ENCODE measurements around the gene KLF1. TPM values are rescaled to one million over a fixed set of nuclear protein-coding genes. Genes with fewer than 3 reads are reported as not detected.

The KLF1 gene
- total and polyA plus RNA-seq, 10 of the 15 experiments (the other 5 are each of a cell fraction or from before 2014, with no cell fraction given) = 0.04 to 0.38 (median 0.08) TPM; not detected in 3

- TF ChIP-seq ZNF592 (IDR thresholded peaks at IDR 0.05) (peak; percentile 100), KLF5 (IDR thresholded peaks at IDR 0.05; ENCODE audit: partially characterized antibody) (no peak), IKZF2 (IDR thresholded peaks at IDR 0.05) (no peak)
These were observed 46.5 kb upstream of the KLF1 start, which contains the start of gene FARSA (continued) for GRCh38 chr19:12933287-12934072.

DNA sequence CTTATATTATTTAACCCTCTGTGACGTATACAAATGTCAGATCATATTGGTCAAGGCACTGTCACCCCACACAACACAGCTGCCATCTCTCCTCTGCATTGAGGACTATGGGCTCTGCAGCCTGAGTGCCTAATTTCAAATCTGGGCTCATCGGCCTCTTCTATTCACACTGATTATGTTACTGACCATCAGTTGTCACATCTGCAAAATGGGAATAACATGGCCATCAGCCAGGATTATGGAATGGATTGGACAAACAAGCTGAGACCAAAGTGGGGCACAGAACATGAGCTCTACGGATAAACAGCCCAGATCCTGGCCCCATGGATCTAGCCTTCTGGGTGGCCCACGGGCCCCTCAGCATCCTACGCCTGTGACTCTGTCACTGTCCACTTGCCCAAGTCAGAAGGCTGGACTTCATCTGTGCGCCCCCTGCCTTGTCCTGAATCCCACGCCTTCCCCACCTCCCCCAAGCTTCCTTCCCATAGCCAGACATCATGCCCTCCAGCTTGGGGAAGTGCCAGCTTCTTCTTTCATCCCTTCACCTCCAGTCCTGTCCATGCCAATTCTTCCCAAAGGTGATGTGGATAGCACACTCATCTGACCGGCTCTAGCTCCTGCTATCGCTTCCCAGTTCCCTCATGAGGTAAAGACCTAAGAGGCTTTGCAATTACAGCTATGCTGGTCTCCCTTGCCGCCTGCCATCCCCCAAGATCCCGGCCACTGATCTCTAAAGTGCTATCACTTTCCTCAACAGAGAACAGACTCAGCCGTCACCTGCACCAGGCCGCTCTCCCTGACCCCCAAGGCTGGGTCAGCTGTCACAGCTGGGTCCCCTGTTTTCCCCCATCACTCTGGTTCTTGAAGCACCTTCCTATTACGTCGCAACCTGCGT is 45.6 kb upstream of the KLF1 start:
- H3K27ac ChIP-seq (ENCODE audit: control insufficient read depth, insufficient read depth) = peak overlapping the region; percentile 82
- CTCF ChIA-PET = interaction anchor here (0.5 to 2.4 kb wide), 10 partner anchors 14 to 1572 kb away, joined by 3 to 18 read pairs (median 4); partner anchors contain the start of genes DNASE2, GCDH and SYCE2
- peak overlapping the region; percentile 67 for H3K4me2 ChIP-seq (ENCODE audit: control insufficient read depth, insufficient read depth)
- peak; percentile 26 for ATAC-seq
- DNase-seq (ENCODE audit: low read depth, low spot score) = no peak
- intact Hi-C loops (cut with micrococcal nuclease; ENCODE audit: unreplicated experiment) = no loop called here
- peaks cover 7 to 19% of the 10 kb centered on the region in 2 experiments; a peak in 3 of 4 replicates for H3K36me3 ChIP-seq (ENCODE audit: control insufficient read depth in 2 of 2, insufficient read depth in 2 of 2, low read length in 1 of 2)
- in situ Hi-C loops (cut with MboI) = no loop called here
- SMC1A ChIA-PET (ENCODE audit: uncharacterized antibody, unreplicated experiment) = interaction anchor here (0.6 to 3.2 kb wide), 9 partner anchors 8 to 97 kb away, joined by 3 to 14 read pairs (median 6); partner anchors contain the start of genes GCDH and SYCE2
- no peak for FAIRE-seq
- POLR2A ChIA-PET = interaction anchor here (0.5 to 2.7 kb wide), 14 partner anchors 11 to 396 kb away, joined by 3 to 9 read pairs (median 4); partner anchors contain the start of genes DNASE2, GCDH, SYCE2 and TRIR
- no peaks in the 10 kb centered on the region for H3K27me3 ChIP-seq (replicated peaks in 1 of 2; ENCODE audit: control insufficient read depth in 2 of 2, insufficient read depth in 2 of 2, low read length in 1 of 2)
- BruUV-seq (replicated peaks) = no TSS peak
- WGBS (ENCODE audit: insufficient coverage, insufficient replicate concordance, low lambda C conversion rate, missing lambda C conversion rate) = 20% methylated on average over 16 of the region's 16 CpGs
- no peaks in the 10 kb centered on the region; the same call in 1 of the 2 replicates for H4K20me1 ChIP-seq (ENCODE audit: control insufficient read depth, insufficient read depth)
- H3K79me2 ChIP-seq (ENCODE audit: control insufficient read depth, insufficient read depth, low read length) = peaks cover 32% of the 10 kb centered on the region
- H3K9ac ChIP-seq (ENCODE audit: control insufficient read depth, insufficient read depth, low read length) = peak overlapping the region; percentile 95
- H2AFZ ChIP-seq (ENCODE audit: control insufficient read depth, low read depth, low read length) = peak overlapping the region; percentile 68
- 0 out of 2 replicates have a peak, but pooled peaks have one; percentile 4 for TF ChIP-seq CBFB (IDR thresholded peaks at IDR 0.05; ENCODE audit: low read depth)
- TF ChIP-seq CREB1 (IDR thresholded peaks at IDR 0.05; ENCODE audit: low read depth) = peak; percentile 83; the same call in 1 of the 2 replicates
- no peak for TF ChIP-seq NFYA (IDR thresholded peaks at IDR 0.05; ENCODE audit: borderline replicate concordance, low read depth, low read length)
- peak; percentile 26; the same call in 1 of the 2 replicates for TF ChIP-seq CREM (IDR thresholded peaks at IDR 0.05; ENCODE audit: low read depth)
- no peak for TF ChIP-seq CBX3 (IDR thresholded peaks at IDR 0.05; ENCODE audit: borderline replicate concordance, low read depth)
- H3K9me3 ChIP-seq (replicated peaks; ENCODE audit: control insufficient read depth, insufficient read depth, low read length) = no peaks in the 10 kb centered on the region
- peaks cover 14% of the 10 kb centered on the region for H3K4me1 ChIP-seq (ENCODE audit: control insufficient read depth, insufficient read depth, low read length)
- RAD21 ChIA-PET (ENCODE audit: unreplicated experiment) = interaction anchor here (0.5 to 2.4 kb wide), 7 partner anchors 33 to 1612 kb away, joined by 3 to 11 read pairs (median 4); partner anchors contain the start of gene GCDH
- peak overlapping the region; percentile 91 for H3K4me3 ChIP-seq
